ENCODE data around the gene DYNLT2B.
"Not testable (repeated sequence)": the region's sequence is repeated elsewhere in the genome, so short reads cannot be mapped to it uniquely, and the experiment has no call there.

The DYNLT2B gene

DNA sequence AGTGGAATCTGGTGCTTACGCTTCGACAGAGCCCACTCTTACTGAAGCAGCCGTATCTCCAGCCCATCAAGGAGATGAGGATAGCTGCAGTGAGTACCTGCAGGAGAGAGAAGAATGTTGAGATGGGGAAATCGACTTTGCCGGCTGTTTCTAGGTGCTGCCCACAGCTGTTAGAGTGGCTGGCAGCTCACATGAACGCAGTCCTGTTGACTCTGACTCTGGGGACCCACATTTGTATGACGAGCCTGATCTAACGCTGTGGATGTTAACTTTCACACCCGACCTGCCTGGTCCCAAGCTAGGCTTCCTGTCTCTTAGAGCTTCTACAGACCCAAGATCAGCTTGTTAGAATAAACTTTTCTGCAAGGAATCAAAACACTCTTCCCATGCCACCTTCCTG lies 8.9 kb upstream of the DYNLT2B start:
- DNase-seq (ENCODE audit: low read depth in 2 of 2), result no peak

DNA sequence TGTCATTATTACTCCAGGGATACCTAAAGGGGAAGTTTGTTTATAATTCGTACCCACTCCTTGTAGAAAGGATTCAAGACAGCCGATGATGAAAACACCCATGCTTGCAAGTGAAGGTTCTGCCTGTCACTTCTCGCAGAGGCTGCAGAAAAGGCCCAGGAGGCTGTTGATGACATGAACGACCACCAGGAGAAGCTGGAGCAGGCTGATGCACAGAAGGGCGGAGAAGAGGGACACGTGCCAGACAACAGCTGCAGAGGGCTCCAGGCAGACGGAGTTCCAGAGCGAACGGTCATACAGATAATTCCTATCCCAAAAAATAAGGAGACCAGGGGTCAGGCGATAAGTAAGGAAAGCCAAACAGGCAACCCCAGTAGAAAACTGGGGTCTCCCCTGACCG lies 5.7 kb upstream of the DYNLT2B start:
- DNase-seq (ENCODE audit: low read depth in 2 of 2), result no peak

DNA sequence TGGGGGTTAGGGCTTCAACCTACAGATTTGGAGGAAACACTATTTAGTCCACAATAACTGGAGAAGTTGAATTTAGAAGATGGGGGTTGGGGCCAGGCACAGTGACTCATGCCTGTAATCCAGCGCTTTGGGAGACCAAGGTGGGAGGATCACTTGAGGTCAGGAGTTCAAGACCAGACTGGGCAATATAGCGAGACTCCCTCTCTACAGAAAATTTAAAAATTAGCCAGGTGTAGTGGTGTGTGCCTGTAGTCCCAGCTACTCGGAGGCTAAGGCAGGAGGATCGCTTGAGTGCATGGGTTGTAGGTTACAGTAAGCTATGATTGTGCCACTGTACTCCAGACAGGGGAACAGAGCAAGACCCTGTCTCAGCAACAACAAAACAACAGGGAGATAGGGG lies 5.0 kb upstream of the DYNLT2B start:
- no peak for DNase-seq (ENCODE audit: low read depth in 2 of 2)

DNA sequence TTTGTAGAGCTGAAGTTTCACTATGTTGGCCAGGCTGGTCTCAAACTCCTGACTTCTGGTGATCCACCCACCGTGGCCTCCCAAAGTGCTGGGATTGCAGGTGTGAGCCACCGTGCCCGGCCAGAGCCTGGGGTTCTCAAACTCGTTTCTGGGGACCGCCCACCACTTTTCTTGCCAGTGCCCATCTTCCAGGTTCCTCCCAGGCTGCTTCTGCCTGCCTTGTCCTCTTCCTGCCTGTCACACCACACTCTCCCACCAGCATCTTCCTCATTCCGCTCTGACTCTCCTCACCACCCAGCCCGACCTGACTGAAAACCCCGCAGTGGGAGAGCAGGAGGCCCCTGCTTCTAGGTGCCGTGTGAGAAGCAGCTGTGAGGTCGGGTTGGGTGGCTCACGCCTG lies 3.1 kb upstream of the DYNLT2B start:
- DNase-seq (ENCODE audit: low read depth in 2 of 2), result no peak

DNA sequence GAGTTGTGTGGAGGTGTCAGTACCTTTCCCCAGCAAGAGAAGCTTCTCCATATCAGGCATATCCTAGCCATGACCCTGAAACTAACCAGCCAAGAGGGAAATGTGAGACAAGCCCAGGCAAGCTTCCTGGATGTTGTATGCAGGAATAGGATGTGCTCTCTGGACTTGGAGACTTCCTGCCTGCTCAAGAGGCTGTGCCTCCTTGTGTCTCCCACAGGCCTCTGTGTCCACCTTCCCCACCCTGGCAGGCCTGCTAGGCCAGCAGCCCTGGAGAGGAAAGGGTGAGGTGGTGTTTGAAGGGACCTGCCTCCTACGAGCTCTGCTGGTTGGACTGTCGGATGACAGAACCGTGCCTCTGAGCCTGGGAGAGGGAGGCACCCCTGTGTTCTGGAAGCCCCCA lies 2.1 kb upstream of the DYNLT2B start:
- DNase-seq (ENCODE audit: low read depth in 2 of 2), result no peak

DNA sequence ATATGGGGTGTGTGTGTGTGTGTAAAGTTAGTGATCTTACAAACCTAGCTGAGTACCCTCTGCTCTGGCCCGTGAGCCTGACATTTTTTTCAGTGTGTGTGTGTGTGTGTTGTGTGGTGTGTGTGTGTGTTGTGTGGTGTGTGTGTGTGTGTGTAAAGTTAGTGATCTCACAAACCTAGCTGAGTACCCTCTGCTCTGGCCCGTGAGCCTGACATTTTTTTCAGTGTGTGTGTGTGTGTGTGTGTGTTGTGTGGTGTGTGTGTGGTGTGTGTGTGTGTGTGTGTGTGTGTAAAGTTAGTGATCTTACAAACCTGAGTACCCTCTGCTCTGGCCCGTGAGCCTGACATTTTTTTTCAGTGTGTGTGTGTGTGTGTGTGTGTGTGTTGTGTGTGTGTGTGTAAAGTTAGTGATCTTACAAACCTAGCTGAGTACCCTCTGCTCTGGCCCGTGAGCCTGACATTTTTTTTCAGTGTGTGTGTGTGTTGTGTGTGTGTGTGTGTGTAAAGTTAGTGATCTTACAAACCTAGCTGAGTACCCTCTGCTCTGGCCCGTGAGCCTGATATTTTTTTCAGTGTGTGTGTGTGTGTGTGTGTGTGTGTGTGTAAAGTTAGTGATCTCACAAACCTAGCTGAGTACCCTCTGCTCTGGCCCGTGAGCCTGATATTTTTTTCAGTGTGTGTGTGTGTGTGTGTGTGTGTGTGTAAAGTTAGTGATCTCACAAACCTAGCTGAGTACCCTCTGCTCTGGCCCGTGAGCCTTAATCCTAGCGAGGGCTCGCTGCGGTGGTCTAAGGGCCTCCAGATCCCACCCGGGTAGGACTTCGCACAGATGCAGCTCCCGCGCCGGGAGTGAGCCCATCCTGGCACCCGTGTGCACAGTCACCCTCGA lies 997 bp downstream of the DYNLT2B start:
- DNase-seq (ENCODE audit: low read depth in 2 of 2), result not testable (repeated sequence)

DNA sequence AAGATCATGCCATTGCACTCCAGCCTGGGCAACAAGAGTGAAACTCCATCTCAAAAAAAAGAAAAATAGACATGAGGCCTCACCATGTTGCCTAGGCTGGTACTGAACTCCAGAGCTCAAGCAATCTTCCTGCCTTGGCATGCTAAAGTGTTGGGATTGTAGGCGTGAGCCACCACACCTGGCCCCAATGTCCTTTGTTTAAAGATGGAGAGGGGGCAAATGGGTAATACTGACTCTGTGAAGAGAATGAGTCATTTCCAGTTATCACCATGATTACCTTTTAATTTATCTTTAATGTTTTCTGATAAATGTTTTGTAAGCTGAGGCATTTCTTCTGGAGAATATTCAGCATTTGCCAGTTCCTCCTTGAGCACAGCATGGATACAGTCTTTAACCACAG lies 2.2 kb downstream of the DYNLT2B start:
- no peak for DNase-seq (ENCODE audit: low read depth in 2 of 2)

DNA sequence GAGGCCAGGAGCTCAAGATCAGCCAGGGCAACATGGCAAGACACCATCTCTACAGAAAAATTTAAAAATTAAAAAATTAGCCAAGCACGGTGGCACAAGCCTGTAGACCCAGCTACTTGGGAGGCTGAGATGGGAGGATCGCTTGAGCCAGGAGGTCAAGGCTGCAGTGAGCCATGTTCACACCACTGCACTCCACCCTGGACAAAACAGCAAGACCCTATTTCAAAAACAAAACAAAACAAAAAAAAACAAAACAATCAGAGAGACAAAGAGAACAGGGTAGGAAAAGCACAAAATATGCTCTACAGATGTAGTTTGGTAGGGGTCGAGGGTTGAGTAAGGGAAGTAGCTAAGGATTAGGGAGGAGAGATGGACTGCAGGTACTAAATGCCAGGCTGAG lies 3.4 kb downstream of the DYNLT2B start:
- DNase-seq (ENCODE audit: low read depth in 2 of 2), result no peak

DNA sequence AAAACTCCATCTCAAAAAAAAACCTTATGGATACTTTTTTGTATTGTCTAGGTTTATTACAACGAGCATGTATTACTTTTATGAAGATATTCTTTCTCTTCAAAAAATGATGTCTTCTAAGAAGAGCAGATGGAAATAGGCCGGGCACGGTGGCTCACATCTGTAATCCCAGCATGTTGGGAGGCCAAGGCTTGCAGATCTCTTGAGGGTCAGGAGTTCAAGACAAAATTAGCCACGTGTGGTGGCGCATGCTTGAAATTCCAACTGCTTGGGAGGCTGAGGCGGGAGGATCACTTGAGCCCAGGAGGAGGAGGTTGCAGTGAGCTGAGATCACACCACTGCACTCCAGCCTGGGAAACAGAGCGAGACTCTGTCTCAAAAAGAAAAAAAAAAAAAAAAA lies 4.0 kb downstream of the DYNLT2B start:
- not testable (repeated sequence) for DNase-seq (ENCODE audit: low read depth in 2 of 2)

DNA sequence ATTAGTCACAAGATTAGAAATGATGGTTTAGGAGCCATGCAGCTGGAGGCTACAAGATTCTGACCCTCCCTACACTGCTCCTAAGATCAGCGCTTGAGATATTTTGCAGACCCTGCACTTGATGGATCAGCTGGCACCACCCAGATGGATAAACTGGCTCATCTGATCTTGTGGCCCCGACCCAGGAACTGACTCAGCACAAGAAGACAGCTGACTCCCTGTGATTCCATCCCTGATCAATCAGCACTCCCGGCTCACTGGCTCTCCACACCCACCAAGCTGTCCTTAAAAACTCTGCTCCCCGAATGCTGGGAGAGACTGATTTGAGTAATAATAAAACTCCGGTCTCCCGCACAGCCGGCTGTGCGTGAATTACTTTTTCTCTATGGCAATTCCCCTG lies 15.1 kb downstream of the DYNLT2B start:
- not testable (repeated sequence) for DNase-seq (ENCODE audit: low read depth in 2 of 2)

DNA sequence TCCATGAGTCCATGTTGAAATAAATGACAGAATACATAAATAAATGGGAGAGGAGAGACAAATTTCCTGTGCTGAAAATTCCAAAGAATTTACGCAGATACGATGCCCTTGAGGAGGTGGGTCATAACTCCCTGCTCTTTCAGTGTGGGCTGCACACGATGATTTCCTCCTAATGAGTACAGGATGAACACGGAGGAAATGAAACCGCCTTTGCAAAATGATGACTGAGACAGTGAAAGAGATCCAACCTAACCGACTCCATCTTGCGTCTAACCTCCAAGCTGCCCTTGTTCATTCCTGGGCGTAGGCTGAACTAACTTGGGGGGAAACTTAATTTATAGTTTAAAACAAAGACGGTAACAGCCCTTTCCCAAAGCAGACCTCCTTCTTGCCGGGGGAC lies 15.5 kb downstream of the DYNLT2B start:
- DNase-seq (ENCODE audit: low read depth in 2 of 2), result not testable (repeated sequence)

DNA sequence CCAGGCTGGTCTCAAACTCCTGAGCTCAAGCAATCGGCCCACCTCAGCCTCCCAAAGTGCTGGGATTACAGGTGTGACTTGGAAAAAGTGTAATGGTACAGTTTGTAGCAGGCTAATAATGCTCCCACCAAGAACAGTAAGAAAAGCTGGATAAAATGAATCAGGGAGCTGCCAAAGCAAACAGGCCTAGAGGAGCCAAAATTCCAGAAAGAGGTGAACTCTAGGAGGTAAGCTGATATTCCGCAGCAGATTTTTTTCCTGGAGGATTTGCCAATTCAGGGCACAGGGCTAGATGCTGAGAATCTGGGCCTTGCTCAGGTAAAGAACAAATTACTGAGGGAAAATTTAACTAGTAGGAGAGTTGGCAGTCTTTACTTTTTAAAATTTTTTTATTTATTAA lies 19.5 kb downstream of the DYNLT2B start:
- DNase-seq (ENCODE audit: low read depth in 2 of 2), result no peak

DNA sequence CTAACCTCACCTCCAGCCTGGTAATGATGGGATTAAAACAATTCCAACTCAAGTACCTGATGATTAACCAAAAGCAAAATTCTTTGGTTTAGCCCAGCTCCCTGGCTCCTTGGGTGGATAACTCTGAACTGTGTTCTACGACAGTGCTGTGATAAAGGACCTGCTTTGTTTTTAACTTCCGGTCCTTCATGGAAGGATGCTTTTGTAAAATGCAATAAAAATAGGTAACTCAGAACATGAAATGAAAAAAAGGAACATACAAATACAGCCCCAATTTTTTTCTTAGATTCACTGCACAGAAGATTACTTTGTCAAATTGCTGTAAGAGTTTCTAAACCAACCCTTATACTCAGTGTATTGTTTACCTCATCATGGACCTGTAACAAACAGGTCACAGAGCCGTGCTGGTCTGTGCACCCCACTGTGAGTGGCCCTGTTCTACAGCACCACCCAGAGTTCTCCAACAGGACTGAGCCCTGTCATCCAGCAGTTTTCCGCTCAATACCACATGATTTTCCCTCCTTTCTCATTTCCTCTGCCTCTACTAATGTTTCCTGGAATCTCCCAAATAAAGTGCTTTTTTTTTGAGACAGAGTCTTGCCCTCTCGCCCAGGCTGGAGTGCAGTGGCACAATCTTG lies 25.6 kb downstream of the DYNLT2B start:
- DNase-seq (ENCODE audit: low read depth in 2 of 2), result no peak

DNA sequence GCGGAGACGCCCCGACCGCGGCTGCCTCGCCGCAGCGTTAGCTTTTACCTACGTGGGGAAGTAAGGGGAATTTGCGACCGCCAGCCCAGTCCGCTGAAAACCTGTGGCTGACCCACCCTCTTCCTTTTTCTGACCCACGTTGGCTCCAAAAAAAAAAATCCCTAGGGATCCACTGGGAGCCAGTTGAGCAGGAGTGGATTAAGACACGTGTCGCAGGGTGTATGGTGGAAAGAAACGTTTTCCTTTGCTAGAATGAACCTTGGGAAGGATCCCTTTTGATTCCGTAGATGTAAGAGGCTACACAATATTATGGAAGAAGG lies 29.9 kb downstream of the DYNLT2B start:
- DNase-seq (ENCODE audit: low read depth in 2 of 2), result no peak

DNA sequence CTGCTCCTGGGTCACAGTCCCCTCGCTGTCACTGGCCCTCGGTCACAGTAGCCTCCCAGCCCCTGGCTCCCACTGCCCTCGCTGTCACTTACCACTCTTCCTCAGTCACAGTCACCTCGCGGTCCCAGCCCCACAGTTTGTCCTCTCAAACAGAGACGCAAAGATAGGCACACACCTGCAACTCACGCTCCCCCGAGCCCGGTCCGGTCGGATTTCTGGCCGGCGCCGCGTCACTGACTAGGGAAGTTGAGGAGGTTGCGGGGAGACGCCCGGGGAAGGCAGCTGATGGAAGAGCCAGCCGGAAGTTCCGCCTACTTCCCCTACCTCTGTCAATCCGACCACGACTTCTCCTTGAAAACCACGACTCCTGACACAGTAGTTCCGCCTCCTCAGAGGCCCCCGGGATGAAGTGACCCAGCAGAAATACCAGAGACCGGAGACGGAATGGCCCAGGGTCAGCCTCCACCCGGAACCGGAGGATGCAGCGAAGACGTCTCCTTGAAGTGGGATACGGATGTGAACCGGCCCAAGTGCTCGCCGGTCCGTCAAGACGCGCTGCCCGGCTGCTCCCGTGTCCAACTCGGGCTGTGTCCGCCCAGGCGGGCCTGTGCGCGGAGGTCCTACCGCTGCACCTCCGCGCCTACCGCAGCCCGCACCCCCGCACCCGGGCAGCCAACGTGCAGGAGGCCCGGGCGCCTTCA lies 30.4 kb downstream of the DYNLT2B start, which contains the start of gene PCYT1A:
TSS of gene PCYT1A (minus strand) at position 287 of the 701 bp plus-strand sequence. CDS start 17,195 bp downstream, outside the sequence.
- DNase-seq (ENCODE audit: low read depth in 2 of 2), result peak; percentile 77 to 80

DNA sequence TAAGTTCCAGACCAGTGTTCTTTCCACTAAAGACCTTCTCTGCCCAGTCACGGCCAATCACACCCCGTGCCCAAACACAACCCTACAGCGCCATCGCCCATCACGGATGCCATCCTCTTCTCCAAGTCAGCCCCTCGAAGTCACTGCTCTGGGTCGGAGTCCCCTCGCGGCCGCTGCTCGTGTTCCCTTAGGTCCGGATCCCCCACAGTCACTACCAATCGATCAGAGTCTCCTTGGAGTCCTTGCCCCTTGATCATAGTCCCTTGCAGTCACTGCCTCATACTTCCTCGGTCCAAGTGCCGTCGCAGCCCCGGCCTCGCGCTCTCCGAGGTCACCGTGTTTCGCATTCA lies 31.0 kb downstream of the DYNLT2B start:
- no peak for DNase-seq (ENCODE audit: low read depth in 2 of 2)

DNA sequence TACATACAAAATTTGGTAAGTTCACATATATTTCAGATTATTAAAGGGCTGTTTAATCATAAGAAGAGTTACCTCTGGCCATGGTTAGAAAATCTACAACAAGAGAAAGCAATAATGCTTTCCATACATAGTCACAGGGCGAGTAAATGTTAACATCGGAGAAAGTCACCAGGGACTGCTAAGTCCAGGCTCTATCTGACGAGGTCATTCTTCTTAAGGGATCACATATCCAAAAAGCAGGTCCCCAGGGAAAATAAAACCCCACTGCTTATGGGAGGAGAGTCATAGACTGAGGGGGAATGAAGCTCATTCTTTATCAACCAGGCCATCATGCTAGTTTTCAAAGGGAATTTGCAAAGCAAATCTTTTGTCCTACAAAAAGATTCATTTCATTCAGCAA lies 33.6 kb downstream of the DYNLT2B start:
- no peak for DNase-seq (ENCODE audit: low read depth in 2 of 2)

DNA sequence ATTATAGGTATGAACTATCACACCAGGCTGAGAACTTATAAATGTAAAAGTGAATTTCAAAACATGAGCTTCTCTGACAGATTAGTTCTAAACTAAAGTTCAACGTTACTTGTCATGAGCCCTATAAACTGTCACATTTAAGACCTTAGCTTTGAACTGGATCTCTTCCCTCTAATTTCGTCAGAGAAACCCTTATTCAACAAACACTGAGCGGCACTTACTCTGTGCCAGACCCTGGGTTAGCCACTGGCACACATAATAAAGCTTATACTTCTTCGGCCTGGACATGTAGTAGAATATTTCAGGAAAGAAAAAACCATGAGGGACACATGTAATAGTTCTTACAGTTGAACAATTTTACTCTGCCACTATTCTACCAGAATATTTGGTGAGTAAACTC lies 36.1 kb downstream of the DYNLT2B start:
- no peak for DNase-seq (ENCODE audit: low read depth in 2 of 2)

DNA sequence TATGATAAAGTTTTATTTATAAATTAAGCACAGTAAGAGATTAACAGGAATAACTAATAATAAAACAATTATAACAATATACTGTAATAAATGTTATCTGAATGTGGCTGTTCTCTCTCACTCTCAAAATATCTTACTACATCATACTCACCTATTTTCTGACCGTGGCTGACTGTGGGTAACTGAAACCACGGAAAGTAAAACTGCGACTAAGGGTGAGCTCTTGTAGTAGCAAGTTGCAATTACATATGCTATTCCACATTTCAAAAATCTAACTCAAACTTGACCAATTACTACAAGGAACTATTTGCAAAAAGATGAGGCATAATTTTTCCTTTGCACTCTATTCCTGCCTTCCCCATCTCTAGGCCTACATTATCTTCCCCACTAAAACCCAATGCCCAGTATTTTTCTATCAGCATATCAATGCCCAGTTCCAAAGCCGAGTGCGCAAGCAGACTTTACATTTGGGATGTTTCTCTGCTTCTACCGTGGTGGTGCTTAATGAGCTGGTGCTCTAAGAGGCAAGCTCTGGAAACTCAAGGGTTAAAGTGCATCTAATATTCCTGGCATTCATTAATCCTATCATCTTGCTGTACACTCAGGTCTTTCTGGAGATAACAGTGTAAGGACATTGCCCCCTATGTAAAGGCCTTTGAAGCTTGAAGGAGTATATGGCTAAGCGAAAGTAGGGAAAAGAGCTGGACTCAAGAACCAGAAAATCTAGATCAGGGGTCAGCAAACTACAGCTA lies 37.2 kb downstream of the DYNLT2B start:
- no peak for DNase-seq (ENCODE audit: low read depth in 2 of 2)

DNA sequence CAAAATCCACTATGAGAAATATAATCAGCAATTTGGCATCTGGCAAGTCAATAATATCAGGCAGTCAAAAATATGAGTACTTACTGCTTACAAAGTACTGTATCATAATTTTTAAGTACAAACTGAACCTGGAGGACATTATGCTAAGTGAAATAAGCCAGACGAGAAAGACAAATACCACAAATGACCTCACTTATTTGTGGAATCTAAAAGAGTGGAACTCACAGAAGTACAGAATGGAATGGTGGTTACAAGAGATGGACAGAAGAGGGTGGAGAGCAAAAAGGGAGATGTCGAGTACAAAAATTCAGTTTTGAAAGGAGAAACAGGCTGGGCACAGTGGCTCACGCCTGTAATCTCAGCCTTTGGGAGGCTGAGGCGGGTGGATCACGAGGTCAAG lies 42.9 kb downstream of the DYNLT2B start:
- no peak for DNase-seq (ENCODE audit: low read depth in 2 of 2)

DNA sequence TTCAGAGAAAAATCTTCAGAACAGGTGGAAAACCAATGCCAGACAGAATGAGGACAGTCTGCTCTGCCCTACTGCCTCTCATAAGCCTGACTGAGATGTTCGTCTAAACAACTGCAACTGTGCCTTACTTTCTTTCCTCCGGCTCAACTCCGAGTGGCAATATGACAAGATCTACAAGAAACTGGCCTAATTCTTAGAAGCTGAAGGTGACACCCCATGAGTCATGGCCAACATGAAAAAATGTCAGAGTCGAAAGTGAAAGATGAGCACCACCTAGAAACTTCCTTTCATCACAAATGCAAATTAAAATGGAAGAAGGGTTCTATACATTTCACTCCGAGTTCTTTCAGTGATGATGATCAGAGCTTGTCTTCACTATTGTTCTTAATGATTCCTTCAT lies 43.5 kb downstream of the DYNLT2B start:
- DNase-seq (ENCODE audit: low read depth in 2 of 2), result no peak

DNA sequence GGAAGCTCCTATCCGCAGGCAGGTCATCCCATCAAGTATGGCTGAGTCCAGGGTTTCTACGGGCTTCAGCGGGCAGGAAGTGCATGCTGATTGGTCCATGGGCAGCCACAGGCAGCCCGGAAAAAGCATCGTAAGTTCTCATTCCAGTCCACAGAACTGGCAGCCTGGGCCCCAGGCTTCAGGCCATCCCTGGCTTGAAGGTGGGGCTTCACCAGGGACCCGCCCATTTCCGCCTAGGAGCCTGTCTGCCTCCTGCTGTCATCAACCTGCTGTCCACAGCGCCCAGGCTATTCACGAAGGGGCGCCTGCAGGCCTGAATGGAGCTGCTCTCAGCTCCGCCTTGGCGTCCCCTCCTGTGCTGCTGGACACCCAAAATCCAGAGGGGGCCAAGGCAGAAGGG lies 44.4 kb downstream of the DYNLT2B start:
- DNase-seq (ENCODE audit: low read depth in 2 of 2), result no peak
